ENCODE measurements around the gene REPIN1. TPM values are rescaled to one million over a fixed set of nuclear protein-coding genes. Genes with fewer than 3 reads are reported as not detected.

Gene REPIN1
- total and polyA plus RNA-seq, 9 of the 15 experiments (the other 6 are each of a cell fraction or from before 2014, with no cell fraction given): 8.1 to 283 (median 94.3) TPM

DNA sequence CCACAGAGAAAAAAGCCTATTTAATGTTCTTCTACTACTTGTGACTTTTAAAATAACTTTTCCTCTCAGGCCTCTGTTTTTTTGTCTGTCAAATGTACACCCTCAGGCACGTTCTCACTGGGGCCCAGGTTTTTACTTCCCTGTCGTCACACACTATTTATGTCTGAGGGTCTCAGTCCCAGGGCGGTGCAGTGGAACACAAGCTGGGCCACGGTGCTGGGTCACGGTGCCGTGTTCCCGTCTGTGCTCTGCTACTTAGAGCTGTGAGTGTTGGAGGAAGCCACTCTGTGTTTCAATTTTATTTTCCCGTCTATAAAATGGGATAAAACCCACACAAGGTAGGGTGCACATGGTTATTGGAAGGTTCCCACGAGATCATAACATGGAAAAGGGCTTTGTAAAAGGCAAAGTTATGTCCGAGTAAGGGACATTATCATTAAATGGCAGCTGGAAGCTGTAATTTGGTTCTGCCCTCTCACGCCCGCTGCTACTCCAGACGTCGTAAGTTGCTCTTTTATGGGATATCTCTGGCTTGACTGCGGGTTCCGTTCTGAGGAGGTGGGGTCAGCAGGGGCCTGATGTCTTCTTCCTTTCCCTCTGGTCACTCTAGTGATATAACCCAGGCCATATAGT lies 35.7 kb downstream of the REPIN1 start (continued):
- TF ChIP-seq, protein P1, sequence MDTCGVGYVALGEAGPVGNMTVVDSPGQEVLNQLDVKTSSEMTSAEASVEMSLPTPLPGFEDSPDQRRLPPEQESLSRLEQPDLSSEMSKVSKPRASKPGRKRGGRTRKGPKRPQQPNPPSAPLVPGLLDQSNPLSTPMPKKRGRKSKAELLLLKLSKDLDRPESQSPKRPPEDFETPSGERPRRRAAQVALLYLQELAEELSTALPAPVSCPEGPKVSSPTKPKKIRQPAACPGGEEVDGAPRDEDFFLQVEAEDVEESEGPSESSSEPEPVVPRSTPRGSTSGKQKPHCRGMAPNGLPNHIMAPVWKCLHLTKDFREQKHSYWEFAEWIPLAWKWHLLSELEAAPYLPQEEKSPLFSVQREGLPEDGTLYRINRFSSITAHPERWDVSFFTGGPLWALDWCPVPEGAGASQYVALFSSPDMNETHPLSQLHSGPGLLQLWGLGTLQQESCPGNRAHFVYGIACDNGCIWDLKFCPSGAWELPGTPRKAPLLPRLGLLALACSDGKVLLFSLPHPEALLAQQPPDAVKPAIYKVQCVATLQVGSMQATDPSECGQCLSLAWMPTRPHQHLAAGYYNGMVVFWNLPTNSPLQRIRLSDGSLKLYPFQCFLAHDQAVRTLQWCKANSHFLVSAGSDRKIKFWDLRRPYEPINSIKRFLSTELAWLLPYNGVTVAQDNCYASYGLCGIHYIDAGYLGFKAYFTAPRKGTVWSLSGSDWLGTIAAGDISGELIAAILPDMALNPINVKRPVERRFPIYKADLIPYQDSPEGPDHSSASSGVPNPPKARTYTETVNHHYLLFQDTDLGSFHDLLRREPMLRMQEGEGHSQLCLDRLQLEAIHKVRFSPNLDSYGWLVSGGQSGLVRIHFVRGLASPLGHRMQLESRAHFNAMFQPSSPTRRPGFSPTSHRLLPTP (IDR thresholded peaks at IDR 0.05; ENCODE audit: borderline replicate concordance, extremely low read depth, insufficient read length): no peak
- TF ChIP-seq, protein P2, sequence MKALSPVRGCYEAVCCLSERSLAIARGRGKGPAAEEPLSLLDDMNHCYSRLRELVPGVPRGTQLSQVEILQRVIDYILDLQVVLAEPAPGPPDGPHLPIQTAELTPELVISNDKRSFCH (CRISPR knock-in tag; IDR thresholded peaks at IDR 0.05): no peak
- TF ChIP-seq, protein P2 (tag; IDR thresholded peaks at IDR 0.05): peak; percentile 25; the same call in 1 of the 2 replicates
- no peak for TF ChIP-seq HDAC1 (IDR thresholded peaks at IDR 0.05)
- TF ChIP-seq RHOXF2B (CRISPR knock-in tag; conservative IDR thresholded peaks at IDR 0.05): no peak
- TF ChIP-seq CBFA2T3 (IDR thresholded peaks at IDR 0.05): peak; percentile 23; the same call in 1 of the 2 replicates
- TF ChIP-seq COPS2 (conservative IDR thresholded peaks at IDR 0.05): no peak
- TF ChIP-seq ZNF263 (CRISPR knock-in tag; IDR thresholded peaks at IDR 0.05; ENCODE audit: borderline replicate concordance): 0 out of 2 replicates have a peak, but pooled peaks have one; percentile 27
- TF ChIP-seq, protein P3, sequence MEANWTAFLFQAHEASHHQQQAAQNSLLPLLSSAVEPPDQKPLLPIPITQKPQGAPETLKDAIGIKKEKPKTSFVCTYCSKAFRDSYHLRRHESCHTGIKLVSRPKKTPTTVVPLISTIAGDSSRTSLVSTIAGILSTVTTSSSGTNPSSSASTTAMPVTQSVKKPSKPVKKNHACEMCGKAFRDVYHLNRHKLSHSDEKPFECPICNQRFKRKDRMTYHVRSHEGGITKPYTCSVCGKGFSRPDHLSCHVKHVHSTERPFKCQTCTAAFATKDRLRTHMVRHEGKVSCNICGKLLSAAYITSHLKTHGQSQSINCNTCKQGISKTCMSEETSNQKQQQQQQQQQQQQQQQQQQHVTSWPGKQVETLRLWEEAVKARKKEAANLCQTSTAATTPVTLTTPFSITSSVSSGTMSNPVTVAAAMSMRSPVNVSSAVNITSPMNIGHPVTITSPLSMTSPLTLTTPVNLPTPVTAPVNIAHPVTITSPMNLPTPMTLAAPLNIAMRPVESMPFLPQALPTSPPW (CRISPR knock-in tag; IDR thresholded peaks at IDR 0.05): no peak
- no peak for TF ChIP-seq DIDO1 (tag; IDR thresholded peaks at IDR 0.05; ENCODE audit: low read depth)
- TF ChIP-seq HNRNPL (IDR thresholded peaks at IDR 0.05; ENCODE audit: low read depth, low read length): no peak
- TF ChIP-seq ZEB2 (IDR thresholded peaks at IDR 0.05): no peak
- TF ChIP-seq FIP1L1 (IDR thresholded peaks at IDR 0.05; ENCODE audit: low read depth, low read length, poor library complexity, severe bottlenecking): no peak
- no peak for TF ChIP-seq HEY1 (CRISPR knock-in tag; IDR thresholded peaks at IDR 0.05; ENCODE audit: borderline replicate concordance)
- no peak for TF ChIP-seq ZNF324 (CRISPR knock-in tag; IDR thresholded peaks at IDR 0.05)
- TF ChIP-seq ZNF347 (CRISPR knock-in tag; IDR thresholded peaks at IDR 0.05; ENCODE audit: low read depth): no peak
- TF ChIP-seq, protein P4, sequence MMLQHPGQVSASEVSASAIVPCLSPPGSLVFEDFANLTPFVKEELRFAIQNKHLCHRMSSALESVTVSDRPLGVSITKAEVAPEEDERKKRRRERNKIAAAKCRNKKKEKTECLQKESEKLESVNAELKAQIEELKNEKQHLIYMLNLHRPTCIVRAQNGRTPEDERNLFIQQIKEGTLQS (IDR thresholded peaks at IDR 0.05): no peak
- TF ChIP-seq, protein P4 (CRISPR knock-in tag; conservative IDR thresholded peaks at IDR 0.05): no peak
- 0 out of 4 replicates have a peak, but pooled peaks of 1 of the 2 experiments have one; percentile 8 for TF ChIP-seq RAD21 (CRISPR knock-in tag; conservative IDR thresholded peaks at IDR 0.05 in 1 of 2, IDR thresholded peaks at IDR 0.05 in 1 of 2)
- no peak for TF ChIP-seq KLF6 (CRISPR knock-in tag; IDR thresholded peaks at IDR 0.05; ENCODE audit: borderline replicate concordance)
- TF ChIP-seq ZNF431 (CRISPR knock-in tag; IDR thresholded peaks at IDR 0.05): no peak
- no peak for TF ChIP-seq RBM34 (IDR thresholded peaks at IDR 0.05; ENCODE audit: borderline replicate concordance, insufficient read depth, low read length)
- no peak for TF ChIP-seq ZNF124 (CRISPR knock-in tag; IDR thresholded peaks at IDR 0.05)
- TF ChIP-seq, protein P5, sequence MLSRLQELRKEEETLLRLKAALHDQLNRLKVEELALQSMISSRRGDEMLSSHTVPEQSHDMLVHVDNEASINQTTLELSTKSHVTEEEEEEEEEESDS (CRISPR knock-in tag; IDR thresholded peaks at IDR 0.05): no peak

Measured in K562 (cell line).